ENCODE data around the gene FAHD1.

The FAHD1 gene

DNA sequence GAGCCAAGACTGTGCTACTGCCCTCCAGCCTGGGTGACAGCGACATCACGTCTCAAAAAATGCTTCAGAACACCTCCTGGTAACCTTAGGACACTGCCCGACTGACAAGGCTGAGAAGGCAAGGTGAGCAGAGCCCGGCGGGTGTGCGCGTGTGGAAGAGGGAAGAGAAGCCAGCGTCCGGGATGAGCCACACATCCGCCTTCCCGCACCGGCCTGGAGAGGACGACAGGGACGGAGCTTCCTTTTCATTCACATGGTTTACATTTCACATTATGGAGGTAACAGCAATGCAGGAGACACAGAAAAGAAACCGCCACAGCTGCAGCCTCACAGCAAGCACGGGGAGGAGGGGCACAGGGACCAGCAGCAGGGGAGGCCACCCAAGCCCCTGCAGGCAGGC, 16.9 kb upstream of the FAHD1 start:
- DNase-seq (ENCODE audit: low spot score): no peak
- no peak overlapping the region for H3K27ac ChIP-seq
- no peak overlapping the region for H3K4me3 ChIP-seq
- no peak for TF ChIP-seq CTCF (IDR thresholded peaks at IDR 0.05)

- Histone ChIP-seq H3K4me3 (no peak overlapping the region), H3K27ac (no peak overlapping the region)
- no peak for DNase-seq (ENCODE audit: low spot score)
- no peak for TF ChIP-seq CTCF (IDR thresholded peaks at IDR 0.05)
Measured at GRCh38 chr16:1810536-1810935, 16.5 kb upstream of the FAHD1 start.

DNA sequence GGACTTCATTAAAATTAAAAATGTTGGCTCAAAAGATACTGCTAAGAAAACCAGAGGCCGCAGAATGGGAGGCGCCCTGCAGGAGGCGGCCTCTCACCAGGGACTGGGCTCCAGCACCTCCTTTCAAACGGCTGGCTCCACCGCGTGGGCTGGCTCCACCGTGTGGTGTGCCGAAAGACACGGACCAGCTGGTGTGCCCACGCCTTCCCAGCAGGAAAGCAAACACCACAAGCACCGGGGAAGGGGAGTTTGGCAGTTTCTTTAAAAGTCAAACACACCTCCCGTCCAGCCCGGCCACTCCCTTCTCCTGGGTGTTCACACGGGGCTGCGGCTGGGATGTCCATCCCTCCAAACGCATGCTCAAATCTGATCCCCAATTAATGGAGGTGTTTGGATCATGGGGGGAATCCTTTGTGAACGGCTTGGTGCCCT, 14.3 kb upstream of the FAHD1 start:
- DNase-seq (ENCODE audit: low spot score): no peak

GRCh38 chr16:1815461-1815860, 11.5 kb upstream of the FAHD1 start:
- TF ChIP-seq CTCF (IDR thresholded peaks at IDR 0.05): no peak
- DNase-seq (ENCODE audit: low spot score): no peak
- Histone ChIP-seq H3K27ac (no peak overlapping the region), H3K4me3 (no peak overlapping the region)

More for the DNA sequence above, 14.3 kb upstream of the FAHD1 start:
- Histone ChIP-seq H3K27ac (no peak overlapping the region), H3K4me3 (no peak overlapping the region)
- TF ChIP-seq CTCF (IDR thresholded peaks at IDR 0.05): no peak

DNA sequence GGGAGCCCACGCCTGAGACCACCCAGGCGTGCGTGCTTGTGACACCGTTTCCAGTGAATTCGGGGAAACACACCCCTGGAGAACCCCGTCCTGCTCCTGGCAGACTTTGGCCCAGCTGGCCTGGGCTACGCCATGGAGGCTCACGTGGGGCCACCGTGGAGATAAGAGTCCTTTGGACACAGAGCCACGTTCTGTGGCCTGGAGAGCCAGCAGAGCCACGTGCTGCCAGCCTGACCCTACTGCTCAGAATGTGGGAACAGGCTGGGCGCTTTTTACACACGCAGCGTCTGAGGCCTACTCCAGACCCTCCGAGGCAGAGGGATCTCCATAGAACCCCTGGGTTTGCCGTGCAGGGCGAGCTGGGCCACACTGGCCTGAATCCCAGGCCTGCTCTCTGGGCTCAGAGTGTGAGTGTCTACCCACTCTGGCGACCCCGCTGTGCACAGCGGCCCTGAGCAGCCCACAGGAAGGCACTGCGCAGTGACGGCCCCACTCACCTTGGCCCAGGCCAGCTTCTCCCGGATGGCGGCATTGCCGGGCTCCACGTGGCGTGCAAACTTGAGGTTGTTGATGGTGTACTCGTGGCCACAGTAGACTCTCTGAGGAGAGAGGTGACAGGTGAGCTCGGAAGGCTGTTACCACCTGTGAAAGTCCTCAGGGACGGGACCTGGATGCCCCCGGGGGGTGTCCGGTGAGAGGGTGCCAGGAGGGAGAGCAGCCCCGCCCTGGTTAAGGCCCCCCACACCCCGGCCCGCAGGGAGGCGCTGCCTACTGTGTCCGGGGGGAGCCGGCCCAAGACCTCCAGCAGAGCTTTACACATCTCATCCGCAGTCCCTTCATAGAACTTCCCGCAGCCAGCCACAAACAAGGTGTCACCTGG, 10.4 kb upstream of the FAHD1 start:
- DNase-seq (ENCODE audit: low spot score): no peak
- Histone ChIP-seq H3K27ac (no peak overlapping the region), H3K4me3 (no peak overlapping the region)
- TF ChIP-seq CTCF (IDR thresholded peaks at IDR 0.05): no peak

DNA sequence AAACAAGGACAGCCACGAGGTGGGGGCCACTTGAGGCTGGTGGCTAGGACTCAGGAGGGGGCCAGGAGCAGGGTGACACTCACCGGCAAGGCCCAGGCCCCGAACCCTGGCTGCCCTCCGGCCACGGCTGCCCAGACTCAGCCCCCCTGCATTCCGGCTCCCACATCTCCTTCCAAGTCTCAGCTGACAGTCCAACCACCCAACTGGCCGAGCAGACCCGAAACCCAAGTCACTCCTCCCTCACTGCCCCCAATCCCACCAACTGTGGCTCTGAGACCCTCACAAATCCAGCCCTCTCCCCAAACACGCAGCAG, 9.8 kb upstream of the FAHD1 start:
- DNase-seq (ENCODE audit: low spot score): no peak
- Histone ChIP-seq H3K4me3 (no peak overlapping the region), H3K27ac (no peak overlapping the region)
- TF ChIP-seq CTCF (IDR thresholded peaks at IDR 0.05): no peak

- no peak for TF ChIP-seq CTCF (IDR thresholded peaks at IDR 0.05)
- DNase-seq (ENCODE audit: low spot score): no peak
- Histone ChIP-seq H3K4me3 (no peak overlapping the region), H3K27ac (no peak overlapping the region)
Measured at GRCh38 chr16:1817716-1818115, 9.3 kb upstream of the FAHD1 start.
